ENCODE data around the gene CHCHD6. TPM values are rescaled to one million over a fixed set of nuclear protein-coding genes. Genes with fewer than 3 reads are reported as not detected.

Gene CHCHD6
- total and polyA plus RNA-seq, 4 donors, result 2.0 to 5.1 (median 3.9) TPM

GRCh38 chr3:126928921-126929474 is 225.0 kb downstream of the CHCHD6 start:
- no peak overlapping the region for H3K9ac ChIP-seq (ENCODE audit: low read depth in 1 of 2, low read length in 2 of 2)
- TF ChIP-seq JUND (IDR thresholded peaks at IDR 0.05), result no peak
- no peak for TF ChIP-seq GABPA (IDR thresholded peaks at IDR 0.05 in 1 of 2, conservative IDR thresholded peaks at IDR 0.05 in 1 of 2)
- TF ChIP-seq FOXA2 (IDR thresholded peaks at IDR 0.05), result no peak
- TF ChIP-seq FOXA1 (IDR thresholded peaks at IDR 0.05), result no peak
- TF ChIP-seq SP1 (IDR thresholded peaks at IDR 0.05), result no peak
- TF ChIP-seq TAF1 (conservative IDR thresholded peaks at IDR 0.05), result no peak
- no peak for TF ChIP-seq CTCF (IDR thresholded peaks at IDR 0.05; ENCODE audit: low read depth, low read length, missing input control)
- no peak for TF ChIP-seq RAD21 (IDR thresholded peaks at IDR 0.05)
- no peak for TF ChIP-seq HNF4A (conservative IDR thresholded peaks at IDR 0.05)
- TF ChIP-seq EGR1 (IDR thresholded peaks at IDR 0.05; ENCODE audit: low read depth in 2 of 2), result no peak
- no peak for TF ChIP-seq RXRA (IDR thresholded peaks at IDR 0.05)
- TF ChIP-seq HNF4G (IDR thresholded peaks at IDR 0.05), result no peak
- no peaks in the 10 kb centered on the region for H3K27me3 ChIP-seq (ENCODE audit: control insufficient read depth in 4 of 4, insufficient read depth in 4 of 4, low read length in 3 of 4)
- no peaks in the 10 kb centered on the region for H3K9me3 ChIP-seq (ENCODE audit: control insufficient read depth in 4 of 4, low read length in 3 of 4)
- WGBS, result 93% methylated on average over 3 of the region's 3 CpGs
- H3K4me3 ChIP-seq (ENCODE audit: low read depth in 1 of 3, low read length in 3 of 3), result no peak overlapping the region
- DNase-seq (ENCODE audit: low spot score), result no peak
- H3K36me3 ChIP-seq (ENCODE audit: control insufficient read depth in 4 of 4, insufficient read depth in 3 of 4, low read depth in 1 of 4, low read length in 3 of 4), result no peaks in the 10 kb centered on the region
- no peak overlapping the region for H3K27ac ChIP-seq (ENCODE audit: low read depth in 1 of 2, low read length in 2 of 2)
- peaks cover 0 to 3% (median 0%) of the 10 kb centered on the region in 4 donors for H3K4me1 ChIP-seq (ENCODE audit: control insufficient read depth in 4 of 4, insufficient read depth in 4 of 4, low read length in 3 of 4)

GRCh38 chr3:126930936-126931600 is 227.0 kb downstream of the CHCHD6 start:
- no peak for TF ChIP-seq CTCF (IDR thresholded peaks at IDR 0.05; ENCODE audit: low read depth, low read length, missing input control)
- TF ChIP-seq JUND (IDR thresholded peaks at IDR 0.05), result no peak
- no peak for TF ChIP-seq SP1 (IDR thresholded peaks at IDR 0.05)
- TF ChIP-seq YY1 (IDR thresholded peaks at IDR 0.05), result no peak
- TF ChIP-seq RXRA (IDR thresholded peaks at IDR 0.05), result no peak
- TF ChIP-seq GABPA (IDR thresholded peaks at IDR 0.05 in 1 of 2, conservative IDR thresholded peaks at IDR 0.05 in 1 of 2), result no peak
- no peak for TF ChIP-seq TAF1 (conservative IDR thresholded peaks at IDR 0.05)
- no peak for TF ChIP-seq ATF3 (IDR thresholded peaks at IDR 0.05)
- TF ChIP-seq FOXA1 (IDR thresholded peaks at IDR 0.05), result no peak
- no peak for TF ChIP-seq MAX (IDR thresholded peaks at IDR 0.05)
- TF ChIP-seq EGR1 (IDR thresholded peaks at IDR 0.05; ENCODE audit: low read depth in 2 of 2), result no peak
- TF ChIP-seq HNF4G (IDR thresholded peaks at IDR 0.05), result no peak
- no peak for TF ChIP-seq ZBTB33 (IDR thresholded peaks at IDR 0.05)
- TF ChIP-seq HNF4A (conservative IDR thresholded peaks at IDR 0.05), result no peak
- TF ChIP-seq FOXA2 (IDR thresholded peaks at IDR 0.05), result no peak
- no peak for TF ChIP-seq RAD21 (IDR thresholded peaks at IDR 0.05)
- TF ChIP-seq REST (IDR thresholded peaks at IDR 0.05), result no peak
- Histone ChIP-seq H3K27me3 (ENCODE audit: control insufficient read depth in 4 of 4, insufficient read depth in 4 of 4, low read length in 3 of 4) (no peaks in the 10 kb centered on the region), H3K27ac (ENCODE audit: low read depth in 1 of 2, low read length in 2 of 2) (peak overlapping the region; percentile 5 to 20), H3K9ac (ENCODE audit: low read depth in 1 of 2, low read length in 2 of 2) (no peak overlapping the region), H3K9me3 (ENCODE audit: control insufficient read depth in 4 of 4, low read length in 3 of 4) (no peaks in the 10 kb centered on the region), H3K4me3 (ENCODE audit: low read depth in 1 of 3, low read length in 3 of 3) (no peak overlapping the region), H3K4me1 (ENCODE audit: control insufficient read depth in 4 of 4, insufficient read depth in 4 of 4, low read length in 3 of 4) (peaks cover 0 to 3% (median 0%) of the 10 kb centered on the region in 4 donors), H3K36me3 (ENCODE audit: control insufficient read depth in 4 of 4, insufficient read depth in 3 of 4, low read depth in 1 of 4, low read length in 3 of 4) (no peaks in the 10 kb centered on the region)
- 94% methylated on average over 15 of the region's 15 CpGs for WGBS
- no peak for DNase-seq (ENCODE audit: low spot score)

All from liver (tissue), 9 donors.